K562 (cell line): ENCODE data around the gene KCNH3. TPM values are rescaled to one million over a fixed set of nuclear protein-coding genes. Genes with fewer than 3 reads are reported as not detected.

Experiments
- BCL6 ChIP-seq: fragments of 250-450 bp; sonication (Bioruptor Pico); IDR thresholded peaks from 2 replicates; pipeline ENCODE4 v1.4.0; 2020
- HNRNPUL1 ChIP-seq: fragments of 200-400 bp; formaldehyde crosslinking; IDR thresholded peaks from 2 replicates; pipeline ENCODE4 v1.6.1; 2017; ENCODE audit warnings: low read length
- KDM4B ChIP-seq, 2 experiments: fragments of 450-650 bp in 1 of 2; sonication (generic) in 1 of 2; IDR thresholded peaks; 2 replicates each; pipeline ENCODE4 v1.6.1; 2016 to 2017; ENCODE audit warnings: borderline replicate concordance in 2 of 2, antibody characterized with exemption in 1 of 2, low read depth in 1 of 2, mild to moderate bottlenecking in 1 of 2
- KLF13 ChIP-seq: fragments of 450-650 bp; IDR thresholded peaks from 2 replicates; pipeline ENCODE4 v1.6.1; 2016; ENCODE audit warnings: missing genetic modification characterization, low read depth, mild to moderate bottlenecking, missing compliant biosample characterization, moderate library complexity, borderline replicate concordance
- MAFK ChIP-seq: IDR thresholded peaks from 2 replicates; pipeline ENCODE4 v1.6.1; 2011; ENCODE audit warnings: low read length, improper control_type of control experiment
- RAD21 ChIP-seq, 2 experiments: fragments of 250-450 bp in 1 of 2; fragments of 450-650 bp in 1 of 2; sonication (Bioruptor Pico) in 1 of 2; formaldehyde crosslinking in 1 of 2; IDR thresholded peaks in 1 of 2; conservative IDR thresholded peaks in 1 of 2; 2 replicates each; pipeline versions ENCODE4 v1.4.0 to v1.8.0; 2020 to 2022; ENCODE audit warnings: mild to moderate bottlenecking in 2 of 2, moderate library complexity in 1 of 2
- SREBF2 ChIP-seq: sonication (generic); formaldehyde crosslinking; IDR thresholded peaks from 2 replicates; pipeline ENCODE4 v1.4.0; 2020; ENCODE audit warnings: mild to moderate bottlenecking, missing genetic modification reagents
- TAF7 ChIP-seq: fragments of 450-650 bp; IDR thresholded peaks from 2 replicates; pipeline ENCODE4 v1.6.1; 2016; ENCODE audit warnings: missing genetic modification characterization, missing compliant biosample characterization
- ZBTB7A ChIP-seq: IDR thresholded peaks from 2 replicates; pipeline ENCODE4 v1.6.1; 2011; ENCODE audit warnings: low read depth, mild to moderate bottlenecking, low read length, moderate library complexity, borderline replicate concordance; ENCODE audit not compliant: control insufficient read depth
- ZNF583 ChIP-seq: fragments of 250-450 bp; sonication (Bioruptor Pico); IDR thresholded peaks from 2 replicates; pipeline ENCODE4 v1.4.0; 2020
- ZNF586 ChIP-seq: fragments of 450-650 bp; formaldehyde crosslinking; conservative IDR thresholded peaks from 2 replicates; pipeline ENCODE4 v1.4.0; 2020; ENCODE audit warnings: mild to moderate bottlenecking, moderate library complexity
- ZSCAN32 ChIP-seq: fragments of 450-650 bp; formaldehyde crosslinking; IDR thresholded peaks from 2 replicates; pipeline ENCODE4 v1.4.0; 2020; ENCODE audit warnings: mild to moderate bottlenecking, moderate library complexity
- polyA plus RNA-seq, 8 experiments: library from polyadenylated mRNA; depleted of rRNA in 4 of 8; stranded (reverse) in 5 of 8; unstranded in 3 of 8; fragments of >200 nt; fragmentation: Nextera tagmentation in 2 of 8; fragmentation: Illumina TruSeq in 1 of 8; extraction: Ambion mirVana in 2 of 8; extraction: Trizol in 1 of 8; gene quantifications; 2 replicates each; pipeline versions ENCODE4 v1.2.1 to v1.2.3, GENCODE V29; 2011 to 2014; ENCODE audit warnings: inconsistent platforms in 1 of 8, missing spikeins in 1 of 8
- total RNA-seq, 7 experiments: library from RNA; depleted of rRNA in 6 of 7; stranded (reverse); fragments of >200 nt in 6 of 7; fragmentation: Illumina TruSeq in 2 of 7; extraction: Trizol in 2 of 7; gene quantifications; 2 replicates each; pipeline versions ENCODE4 v1.2.1 to v1.2.3, GENCODE V29; 2011 to 2021; ENCODE audit warnings: low replicate concordance in 1 of 7
- TF ChIP-seq, protein P1 (sequence below): sonication (generic); formaldehyde crosslinking; IDR thresholded peaks from 2 replicates; pipeline ENCODE4 v1.8.0; 2023; ENCODE audit warnings: missing genetic modification reagents, mild to moderate bottlenecking, borderline replicate concordance
- TF ChIP-seq, protein P2 (sequence below): sonication (generic); formaldehyde crosslinking; IDR thresholded peaks from 2 replicates; pipeline ENCODE4 v1.8.1; 2023; ENCODE audit warnings: mild to moderate bottlenecking, missing genetic modification reagents, moderate library complexity
- TF ChIP-seq, protein P3 (sequence below): fragments of 450-650 bp; IDR thresholded peaks from 2 replicates; pipeline ENCODE4 v1.6.1; 2016
- TF ChIP-seq, protein P4 (sequence below): sonication (generic); formaldehyde crosslinking; IDR thresholded peaks from 2 replicates; pipeline ENCODE4 v1.8.1; 2023; ENCODE audit warnings: mild to moderate bottlenecking, missing genetic modification reagents

The KCNH3 gene
- total and polyA plus RNA-seq, 9 of the 15 experiments (the other 6 are each of a cell fraction or from before 2014, with no cell fraction given) = 0.01 to 0.09 TPM; not detected in 7

DNA sequence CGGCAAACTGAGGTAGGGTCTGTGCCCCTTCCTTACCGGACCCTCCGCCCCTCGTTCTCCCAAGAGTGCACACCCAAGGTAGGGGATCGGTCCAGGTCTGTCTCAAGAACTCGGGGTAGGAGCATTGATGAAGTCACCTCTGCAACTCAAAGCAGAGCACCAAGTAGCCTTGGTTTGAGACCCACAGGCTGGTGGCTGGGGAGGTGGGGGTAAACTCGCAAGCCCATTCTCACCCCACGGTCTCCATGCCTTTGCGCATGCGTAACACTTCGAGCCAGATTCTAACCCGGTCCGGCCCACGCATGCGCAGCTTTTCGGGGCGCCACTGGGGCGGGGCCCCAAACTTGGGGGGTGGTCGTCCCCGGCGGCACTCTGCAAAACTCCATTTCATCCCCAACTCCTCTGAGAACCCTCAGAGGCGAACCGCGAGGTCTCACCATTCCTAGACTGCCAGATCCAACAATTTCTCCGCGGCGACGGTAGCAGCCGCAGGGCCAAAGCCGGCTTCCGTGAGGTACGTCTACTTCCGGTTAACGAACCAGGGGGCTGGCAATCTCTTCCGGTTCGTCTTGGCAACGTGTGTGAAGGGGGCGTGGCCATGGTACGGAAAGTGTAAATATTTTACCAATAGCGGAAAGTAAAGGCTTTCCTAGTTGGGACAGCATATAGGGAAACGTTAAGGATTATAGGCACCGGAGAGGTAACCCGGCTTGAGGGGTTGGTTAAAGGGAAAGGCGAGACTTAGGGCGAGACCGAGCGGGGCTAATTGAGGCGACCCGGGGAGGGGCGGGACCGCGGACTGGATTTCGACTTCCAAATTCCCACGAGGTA, 29.0 kb downstream of the KCNH3 start, which contains the start of gene MCRS1 (continued):
- TF ChIP-seq, protein P1, sequence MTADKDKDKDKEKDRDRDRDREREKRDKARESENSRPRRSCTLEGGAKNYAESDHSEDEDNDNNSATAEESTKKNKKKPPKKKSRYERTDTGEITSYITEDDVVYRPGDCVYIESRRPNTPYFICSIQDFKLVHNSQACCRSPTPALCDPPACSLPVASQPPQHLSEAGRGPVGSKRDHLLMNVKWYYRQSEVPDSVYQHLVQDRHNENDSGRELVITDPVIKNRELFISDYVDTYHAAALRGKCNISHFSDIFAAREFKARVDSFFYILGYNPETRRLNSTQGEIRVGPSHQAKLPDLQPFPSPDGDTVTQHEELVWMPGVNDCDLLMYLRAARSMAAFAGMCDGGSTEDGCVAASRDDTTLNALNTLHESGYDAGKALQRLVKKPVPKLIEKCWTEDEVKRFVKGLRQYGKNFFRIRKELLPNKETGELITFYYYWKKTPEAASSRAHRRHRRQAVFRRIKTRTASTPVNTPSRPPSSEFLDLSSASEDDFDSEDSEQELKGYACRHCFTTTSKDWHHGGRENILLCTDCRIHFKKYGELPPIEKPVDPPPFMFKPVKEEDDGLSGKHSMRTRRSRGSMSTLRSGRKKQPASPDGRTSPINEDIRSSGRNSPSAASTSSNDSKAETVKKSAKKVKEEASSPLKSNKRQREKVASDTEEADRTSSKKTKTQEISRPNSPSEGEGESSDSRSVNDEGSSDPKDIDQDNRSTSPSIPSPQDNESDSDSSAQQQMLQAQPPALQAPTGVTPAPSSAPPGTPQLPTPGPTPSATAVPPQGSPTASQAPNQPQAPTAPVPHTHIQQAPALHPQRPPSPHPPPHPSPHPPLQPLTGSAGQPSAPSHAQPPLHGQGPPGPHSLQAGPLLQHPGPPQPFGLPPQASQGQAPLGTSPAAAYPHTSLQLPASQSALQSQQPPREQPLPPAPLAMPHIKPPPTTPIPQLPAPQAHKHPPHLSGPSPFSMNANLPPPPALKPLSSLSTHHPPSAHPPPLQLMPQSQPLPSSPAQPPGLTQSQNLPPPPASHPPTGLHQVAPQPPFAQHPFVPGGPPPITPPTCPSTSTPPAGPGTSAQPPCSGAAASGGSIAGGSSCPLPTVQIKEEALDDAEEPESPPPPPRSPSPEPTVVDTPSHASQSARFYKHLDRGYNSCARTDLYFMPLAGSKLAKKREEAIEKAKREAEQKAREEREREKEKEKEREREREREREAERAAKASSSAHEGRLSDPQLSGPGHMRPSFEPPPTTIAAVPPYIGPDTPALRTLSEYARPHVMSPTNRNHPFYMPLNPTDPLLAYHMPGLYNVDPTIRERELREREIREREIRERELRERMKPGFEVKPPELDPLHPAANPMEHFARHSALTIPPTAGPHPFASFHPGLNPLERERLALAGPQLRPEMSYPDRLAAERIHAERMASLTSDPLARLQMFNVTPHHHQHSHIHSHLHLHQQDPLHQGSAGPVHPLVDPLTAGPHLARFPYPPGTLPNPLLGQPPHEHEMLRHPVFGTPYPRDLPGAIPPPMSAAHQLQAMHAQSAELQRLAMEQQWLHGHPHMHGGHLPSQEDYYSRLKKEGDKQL = no peak
- no peak for TF ChIP-seq BCL6 (CRISPR knock-in tag)
- TF ChIP-seq, protein P2, sequence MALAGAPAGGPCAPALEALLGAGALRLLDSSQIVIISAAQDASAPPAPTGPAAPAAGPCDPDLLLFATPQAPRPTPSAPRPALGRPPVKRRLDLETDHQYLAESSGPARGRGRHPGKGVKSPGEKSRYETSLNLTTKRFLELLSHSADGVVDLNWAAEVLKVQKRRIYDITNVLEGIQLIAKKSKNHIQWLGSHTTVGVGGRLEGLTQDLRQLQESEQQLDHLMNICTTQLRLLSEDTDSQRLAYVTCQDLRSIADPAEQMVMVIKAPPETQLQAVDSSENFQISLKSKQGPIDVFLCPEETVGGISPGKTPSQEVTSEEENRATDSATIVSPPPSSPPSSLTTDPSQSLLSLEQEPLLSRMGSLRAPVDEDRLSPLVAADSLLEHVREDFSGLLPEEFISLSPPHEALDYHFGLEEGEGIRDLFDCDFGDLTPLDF = no peak
- TF ChIP-seq KDM4B (IDR thresholded peaks at IDR 0.05; ENCODE audit: borderline replicate concordance in 2 of 2, low read depth in 1 of 2) = peak in 1 of 2 experiments; percentile 98; a peak in 2 of 4 replicates
- no peak for TF ChIP-seq HNRNPUL1
- 0 out of 2 replicates have a peak, but pooled peaks have one; percentile 72 for TF ChIP-seq SREBF2 (CRISPR knock-in tag)
- TF ChIP-seq RAD21 (CRISPR knock-in tag; conservative IDR thresholded peaks at IDR 0.05 in 1 of 2, IDR thresholded peaks at IDR 0.05 in 1 of 2) = no peak
- TF ChIP-seq, protein P3, sequence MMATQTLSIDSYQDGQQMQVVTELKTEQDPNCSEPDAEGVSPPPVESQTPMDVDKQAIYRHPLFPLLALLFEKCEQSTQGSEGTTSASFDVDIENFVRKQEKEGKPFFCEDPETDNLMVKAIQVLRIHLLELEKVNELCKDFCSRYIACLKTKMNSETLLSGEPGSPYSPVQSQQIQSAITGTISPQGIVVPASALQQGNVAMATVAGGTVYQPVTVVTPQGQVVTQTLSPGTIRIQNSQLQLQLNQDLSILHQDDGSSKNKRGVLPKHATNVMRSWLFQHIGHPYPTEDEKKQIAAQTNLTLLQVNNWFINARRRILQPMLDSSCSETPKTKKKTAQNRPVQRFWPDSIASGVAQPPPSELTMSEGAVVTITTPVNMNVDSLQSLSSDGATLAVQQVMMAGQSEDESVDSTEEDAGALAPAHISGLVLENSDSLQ = peak; percentile 80
- TF ChIP-seq, protein P4, sequence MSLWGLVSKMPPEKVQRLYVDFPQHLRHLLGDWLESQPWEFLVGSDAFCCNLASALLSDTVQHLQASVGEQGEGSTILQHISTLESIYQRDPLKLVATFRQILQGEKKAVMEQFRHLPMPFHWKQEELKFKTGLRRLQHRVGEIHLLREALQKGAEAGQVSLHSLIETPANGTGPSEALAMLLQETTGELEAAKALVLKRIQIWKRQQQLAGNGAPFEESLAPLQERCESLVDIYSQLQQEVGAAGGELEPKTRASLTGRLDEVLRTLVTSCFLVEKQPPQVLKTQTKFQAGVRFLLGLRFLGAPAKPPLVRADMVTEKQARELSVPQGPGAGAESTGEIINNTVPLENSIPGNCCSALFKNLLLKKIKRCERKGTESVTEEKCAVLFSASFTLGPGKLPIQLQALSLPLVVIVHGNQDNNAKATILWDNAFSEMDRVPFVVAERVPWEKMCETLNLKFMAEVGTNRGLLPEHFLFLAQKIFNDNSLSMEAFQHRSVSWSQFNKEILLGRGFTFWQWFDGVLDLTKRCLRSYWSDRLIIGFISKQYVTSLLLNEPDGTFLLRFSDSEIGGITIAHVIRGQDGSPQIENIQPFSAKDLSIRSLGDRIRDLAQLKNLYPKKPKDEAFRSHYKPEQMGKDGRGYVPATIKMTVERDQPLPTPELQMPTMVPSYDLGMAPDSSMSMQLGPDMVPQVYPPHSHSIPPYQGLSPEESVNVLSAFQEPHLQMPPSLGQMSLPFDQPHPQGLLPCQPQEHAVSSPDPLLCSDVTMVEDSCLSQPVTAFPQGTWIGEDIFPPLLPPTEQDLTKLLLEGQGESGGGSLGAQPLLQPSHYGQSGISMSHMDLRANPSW (CRISPR knock-in tag) = peak; percentile 32; the same call in 1 of the 2 replicates
- TF ChIP-seq ZBTB7A = peak; percentile 80
- TF ChIP-seq TAF7 (tag) = peak; percentile 93
- no peak for TF ChIP-seq ZSCAN32 (CRISPR knock-in tag)
- TF ChIP-seq KLF13 (tag) = peak; percentile 99
- TF ChIP-seq MAFK = no peak
- TF ChIP-seq ZNF586 (CRISPR knock-in tag) = no peak
- TF ChIP-seq ZNF583 = 0 out of 2 replicates have a peak, but pooled peaks have one; percentile 26
